ENCODE results near the gene WDR37.
"Not testable (repeated sequence)": the region's sequence is repeated elsewhere in the genome, so short reads cannot be mapped to it uniquely, and the experiment has no call there.

WDR37 gene

GRCh38 chr10:1114315-1114714 lies 58.1 kb downstream of the WDR37 start:
- Histone ChIP-seq H3K27me3 (ENCODE audit: control insufficient read depth in 2 of 2, insufficient read depth in 2 of 2, low read length in 2 of 2) (no peaks in the 10 kb centered on the region), H3K27ac (ENCODE audit: low read depth in 2 of 2, low read length in 2 of 2) (no peak overlapping the region), H3K9me3 (ENCODE audit: control insufficient read depth in 2 of 2, low read length in 2 of 2) (no peaks in the 10 kb centered on the region), H3K36me3 (ENCODE audit: control insufficient read depth in 2 of 2, insufficient read depth in 2 of 2, low read length in 2 of 2) (peaks cover 24 to 65% of the 10 kb centered on the region in 2 donors), H3K9ac (ENCODE audit: low read depth in 1 of 2, low read length in 2 of 2) (no peak overlapping the region), H3K4me1 (ENCODE audit: control insufficient read depth in 2 of 2, insufficient read depth in 2 of 2, low read length in 2 of 2) (peaks cover 16 to 31% of the 10 kb centered on the region in 2 donors), H3K4me3 (ENCODE audit: low read length in 2 of 2) (no peak overlapping the region)

GRCh38 chr10:1114719-1115606 lies 58.8 kb downstream of the WDR37 start:
- H3K4me1 ChIP-seq (ENCODE audit: control insufficient read depth in 2 of 2, insufficient read depth in 2 of 2, low read length in 2 of 2), result peaks cover 13 to 28% of the 10 kb centered on the region in 2 donors
- H3K9me3 ChIP-seq (ENCODE audit: control insufficient read depth in 2 of 2, low read length in 2 of 2), result no peaks in the 10 kb centered on the region
- H3K36me3 ChIP-seq (ENCODE audit: control insufficient read depth in 2 of 2, insufficient read depth in 2 of 2, low read length in 2 of 2), result peaks cover 26 to 68% of the 10 kb centered on the region in 2 donors
- no peak overlapping the region for H3K4me3 ChIP-seq (ENCODE audit: low read length in 2 of 2)
- H3K27me3 ChIP-seq (ENCODE audit: control insufficient read depth in 2 of 2, insufficient read depth in 2 of 2, low read length in 2 of 2), result no peaks in the 10 kb centered on the region
- no peak overlapping the region for H3K9ac ChIP-seq (ENCODE audit: low read depth in 1 of 2, low read length in 2 of 2)
- H3K27ac ChIP-seq (ENCODE audit: low read depth in 2 of 2, low read length in 2 of 2), result peak overlapping the region; percentile 23 to 44

- H3K9me3 ChIP-seq (ENCODE audit: control insufficient read depth in 2 of 2, low read length in 2 of 2), result no peaks in the 10 kb centered on the region
- H3K9ac ChIP-seq (ENCODE audit: low read depth in 1 of 2, low read length in 2 of 2), result no peak overlapping the region
- peaks cover 26 to 69% of the 10 kb centered on the region in 2 donors for H3K36me3 ChIP-seq (ENCODE audit: control insufficient read depth in 2 of 2, insufficient read depth in 2 of 2, low read length in 2 of 2)
- no peaks in the 10 kb centered on the region for H3K27me3 ChIP-seq (ENCODE audit: control insufficient read depth in 2 of 2, insufficient read depth in 2 of 2, low read length in 2 of 2)
- H3K4me1 ChIP-seq (ENCODE audit: control insufficient read depth in 2 of 2, insufficient read depth in 2 of 2, low read length in 2 of 2), result peaks cover 8 to 30% of the 10 kb centered on the region in 2 donors
- H3K4me3 ChIP-seq (ENCODE audit: low read length in 2 of 2), result no peak overlapping the region
- H3K27ac ChIP-seq (ENCODE audit: low read depth in 2 of 2, low read length in 2 of 2), result peak overlapping the region; percentile 38 to 44
These were observed 59.4 kb downstream of the WDR37 start for GRCh38 chr10:1115607-1115955.

- peak overlapping the region; percentile 38 to 44 for H3K27ac ChIP-seq (ENCODE audit: low read depth in 2 of 2, low read length in 2 of 2)
- no peaks in the 10 kb centered on the region for H3K9me3 ChIP-seq (ENCODE audit: control insufficient read depth in 2 of 2, low read length in 2 of 2)
- no peak overlapping the region for H3K4me3 ChIP-seq (ENCODE audit: low read length in 2 of 2)
- H3K4me1 ChIP-seq (ENCODE audit: control insufficient read depth in 2 of 2, insufficient read depth in 2 of 2, low read length in 2 of 2), result peaks cover 6 to 34% of the 10 kb centered on the region in 2 donors
- H3K36me3 ChIP-seq (ENCODE audit: control insufficient read depth in 2 of 2, insufficient read depth in 2 of 2, low read length in 2 of 2), result peaks cover 26 to 70% of the 10 kb centered on the region in 2 donors
- no peak overlapping the region for H3K9ac ChIP-seq (ENCODE audit: low read depth in 1 of 2, low read length in 2 of 2)
- no peaks in the 10 kb centered on the region for H3K27me3 ChIP-seq (ENCODE audit: control insufficient read depth in 2 of 2, insufficient read depth in 2 of 2, low read length in 2 of 2)
These were observed 59.9 kb downstream of the WDR37 start for GRCh38 chr10:1116051-1116450.

- Histone ChIP-seq H3K27ac (ENCODE audit: low read depth in 2 of 2, low read length in 2 of 2) (peak overlapping the region; percentile 29 to 43), H3K9ac (ENCODE audit: low read depth in 1 of 2, low read length in 2 of 2) (no peak overlapping the region), H3K4me3 (ENCODE audit: low read length in 2 of 2) (no peak overlapping the region), H3K36me3 (ENCODE audit: control insufficient read depth in 2 of 2, insufficient read depth in 2 of 2, low read length in 2 of 2) (peaks cover 31 to 73% of the 10 kb centered on the region in 2 donors), H3K4me1 (ENCODE audit: control insufficient read depth in 2 of 2, insufficient read depth in 2 of 2, low read length in 2 of 2) (peaks cover 6 to 34% of the 10 kb centered on the region in 2 donors), H3K27me3 (ENCODE audit: control insufficient read depth in 2 of 2, insufficient read depth in 2 of 2, low read length in 2 of 2) (no peaks in the 10 kb centered on the region), H3K9me3 (ENCODE audit: control insufficient read depth in 2 of 2, low read length in 2 of 2) (no peaks in the 10 kb centered on the region)
These were observed 60.6 kb downstream of the WDR37 start for GRCh38 chr10:1116696-1117280.

GRCh38 chr10:1117651-1118050 lies 61.5 kb downstream of the WDR37 start:
- peaks cover 6 to 34% of the 10 kb centered on the region in 2 donors for H3K4me1 ChIP-seq (ENCODE audit: control insufficient read depth in 2 of 2, insufficient read depth in 2 of 2, low read length in 2 of 2)
- peak overlapping the region in 1 of 2 donors; percentile 43 for H3K27ac ChIP-seq (ENCODE audit: low read depth in 2 of 2, low read length in 2 of 2)
- no peak overlapping the region for H3K4me3 ChIP-seq (ENCODE audit: low read length in 2 of 2)
- H3K27me3 ChIP-seq (ENCODE audit: control insufficient read depth in 2 of 2, insufficient read depth in 2 of 2, low read length in 2 of 2), result no peaks in the 10 kb centered on the region
- no peak overlapping the region for H3K9ac ChIP-seq (ENCODE audit: low read depth in 1 of 2, low read length in 2 of 2)
- H3K36me3 ChIP-seq (ENCODE audit: control insufficient read depth in 2 of 2, insufficient read depth in 2 of 2, low read length in 2 of 2), result peaks cover 31 to 73% of the 10 kb centered on the region in 2 donors
- H3K9me3 ChIP-seq (ENCODE audit: control insufficient read depth in 2 of 2, low read length in 2 of 2), result no peaks in the 10 kb centered on the region

- Histone ChIP-seq H3K36me3 (ENCODE audit: control insufficient read depth in 2 of 2, insufficient read depth in 2 of 2, low read length in 2 of 2) (peaks cover 28 to 69% of the 10 kb centered on the region in 2 donors), H3K4me1 (ENCODE audit: control insufficient read depth in 2 of 2, insufficient read depth in 2 of 2, low read length in 2 of 2) (peaks cover 6 to 34% of the 10 kb centered on the region in 2 donors)
- H3K9me3 ChIP-seq (ENCODE audit: control insufficient read depth in 2 of 2, low read length in 2 of 2); H3K4me3 ChIP-seq (ENCODE audit: low read length in 2 of 2); H3K27ac ChIP-seq (ENCODE audit: low read depth in 2 of 2, low read length in 2 of 2); H3K9ac ChIP-seq (ENCODE audit: low read depth in 1 of 2, low read length in 2 of 2); H3K27me3 ChIP-seq (ENCODE audit: control insufficient read depth in 2 of 2, insufficient read depth in 2 of 2, low read length in 2 of 2): not testable (repeated sequence)
These were observed 62.1 kb downstream of the WDR37 start for GRCh38 chr10:1118318-1118717.

- H3K27me3 ChIP-seq (ENCODE audit: control insufficient read depth in 2 of 2, insufficient read depth in 2 of 2, low read length in 2 of 2), result no peaks in the 10 kb centered on the region
- H3K9me3 ChIP-seq (ENCODE audit: control insufficient read depth in 2 of 2, low read length in 2 of 2), result no peaks in the 10 kb centered on the region
- no peak overlapping the region for H3K4me3 ChIP-seq (ENCODE audit: low read length in 2 of 2)
- no peak overlapping the region for H3K9ac ChIP-seq (ENCODE audit: low read depth in 1 of 2, low read length in 2 of 2)
- H3K27ac ChIP-seq (ENCODE audit: low read depth in 2 of 2, low read length in 2 of 2), result no peak overlapping the region
- peaks cover 32 to 71% of the 10 kb centered on the region in 2 donors for H3K36me3 ChIP-seq (ENCODE audit: control insufficient read depth in 2 of 2, insufficient read depth in 2 of 2, low read length in 2 of 2)
- H3K4me1 ChIP-seq (ENCODE audit: control insufficient read depth in 2 of 2, insufficient read depth in 2 of 2, low read length in 2 of 2), result peaks cover 6 to 34% of the 10 kb centered on the region in 2 donors
These were observed 62.8 kb downstream of the WDR37 start for GRCh38 chr10:1119027-1119426.

GRCh38 chr10:1119501-1119900 lies 63.3 kb downstream of the WDR37 start:
- peaks cover 33 to 73% of the 10 kb centered on the region in 2 donors for H3K36me3 ChIP-seq (ENCODE audit: control insufficient read depth in 2 of 2, insufficient read depth in 2 of 2, low read length in 2 of 2)
- no peaks in the 10 kb centered on the region for H3K9me3 ChIP-seq (ENCODE audit: control insufficient read depth in 2 of 2, low read length in 2 of 2)
- H3K27ac ChIP-seq (ENCODE audit: low read depth in 2 of 2, low read length in 2 of 2), result no peak overlapping the region
- no peaks in the 10 kb centered on the region for H3K27me3 ChIP-seq (ENCODE audit: control insufficient read depth in 2 of 2, insufficient read depth in 2 of 2, low read length in 2 of 2)
- no peak overlapping the region for H3K4me3 ChIP-seq (ENCODE audit: low read length in 2 of 2)
- peaks cover 6 to 32% of the 10 kb centered on the region in 2 donors for H3K4me1 ChIP-seq (ENCODE audit: control insufficient read depth in 2 of 2, insufficient read depth in 2 of 2, low read length in 2 of 2)
- H3K9ac ChIP-seq (ENCODE audit: low read depth in 1 of 2, low read length in 2 of 2), result no peak overlapping the region

GRCh38 chr10:1120306-1120705 lies 64.1 kb downstream of the WDR37 start:
- H3K27ac ChIP-seq (ENCODE audit: low read depth in 2 of 2, low read length in 2 of 2), result peak overlapping the region; percentile 45 to 64

More at GRCh38 chr10:1120306-1120705, 64.1 kb downstream of the WDR37 start:
- no peaks in the 10 kb centered on the region for H3K9me3 ChIP-seq (ENCODE audit: control insufficient read depth in 2 of 2, low read length in 2 of 2)
- H3K27me3 ChIP-seq (ENCODE audit: control insufficient read depth in 2 of 2, insufficient read depth in 2 of 2, low read length in 2 of 2), result no peaks in the 10 kb centered on the region
- no peak overlapping the region for H3K4me3 ChIP-seq (ENCODE audit: low read length in 2 of 2)
- peaks cover 38 to 78% of the 10 kb centered on the region in 2 donors for H3K36me3 ChIP-seq (ENCODE audit: control insufficient read depth in 2 of 2, insufficient read depth in 2 of 2, low read length in 2 of 2)
- H3K9ac ChIP-seq (ENCODE audit: low read depth in 1 of 2, low read length in 2 of 2), result peak overlapping the region in 1 of 2 donors; percentile 13
- peaks cover 0 to 24% of the 10 kb centered on the region in 2 donors for H3K4me1 ChIP-seq (ENCODE audit: control insufficient read depth in 2 of 2, insufficient read depth in 2 of 2, low read length in 2 of 2)

Data from mucosa of rectum (tissue), 2 donors.